CD8-positive, alpha-beta memory T cell (primary cell): ENCODE measurements around the gene NTM. TPM values are rescaled to one million over a fixed set of nuclear protein-coding genes. Genes with fewer than 3 reads are reported as not detected.

Experiments
- CTCF ChIA-PET: fragments of 350-600 bp; sonication (Branson Sonifier 250); formaldehyde crosslinking; loops from one replicate; lab custom pipeline; 2021; ENCODE audit warnings: antibody characterized with exemption; lab: Charles Lee
- POLR2A ChIA-PET: fragments of 350-600 bp; sonication (Branson Sonifier 250); formaldehyde crosslinking; loops from one replicate; lab custom pipeline; 2021; ENCODE audit warnings: antibody characterized with exemption; lab: Charles Lee
- DNase-seq, 5 donors: peaks; one replicate each; pipeline versions ENCODE4 v3.0.0 to v3.0.0-alpha.2; 2020 to 2022; ENCODE audit warnings: mixed read lengths in 1 of 5
- H3K27ac ChIP-seq: one replicate; pipeline ENCODE4 v1.7.0; 2013; ENCODE audit warnings: low read depth, mild to moderate bottlenecking, low read length, moderate library complexity
- H3K27me3 ChIP-seq: 2 replicates; pipeline ENCODE4 v1.7.0; 2013; ENCODE audit warnings: low read length, mild to moderate bottlenecking; ENCODE audit not compliant: insufficient read depth, poor library complexity, severe bottlenecking
- H3K36me3 ChIP-seq: 2 replicates; pipeline ENCODE4 v1.7.0; 2013; ENCODE audit warnings: mild to moderate bottlenecking, low read length, moderate library complexity; ENCODE audit not compliant: insufficient read depth
- H3K4me1 ChIP-seq: 2 replicates; pipeline ENCODE4 v1.7.0; 2013; ENCODE audit warnings: mild to moderate bottlenecking, low read length, moderate library complexity; ENCODE audit not compliant: insufficient read depth
- H3K4me3 ChIP-seq: 2 replicates; pipeline ENCODE4 v1.7.0; 2013; ENCODE audit warnings: mild to moderate bottlenecking, low read length
- H3K9me3 ChIP-seq: 2 replicates; pipeline ENCODE4 v1.7.0; 2013; ENCODE audit warnings: mild to moderate bottlenecking, low read length
- H3K27ac Mint-ChIP-seq, 8 donors: one replicate each; pipeline ENCODE4 v1.8.0; 2020 to 2021; ENCODE audit warnings: mixed read lengths in 8 of 8, mild to moderate bottlenecking in 6 of 8, inconsistent platforms in 3 of 8, moderate library complexity in 3 of 8
- H3K27me3 Mint-ChIP-seq, 2 donors: one replicate each; pipeline ENCODE4 v1.8.0; 2020 to 2021; ENCODE audit warnings: mixed read lengths in 2 of 2, mild to moderate bottlenecking in 1 of 2, moderate library complexity in 1 of 2
- H3K36me3 Mint-ChIP-seq, 3 donors: one replicate each; pipeline ENCODE4 v1.8.0; 2020 to 2021; ENCODE audit warnings: mixed read lengths in 3 of 3, inconsistent platforms in 1 of 3, mild to moderate bottlenecking in 1 of 3
- H3K4me1 Mint-ChIP-seq, 3 donors: one replicate each; pipeline ENCODE4 v1.8.0; 2020 to 2021; ENCODE audit warnings: mixed read lengths in 3 of 3, inconsistent platforms in 1 of 3, mild to moderate bottlenecking in 1 of 3
- H3K4me3 Mint-ChIP-seq, 7 donors: one replicate each; pipeline ENCODE4 v1.8.0; 2020 to 2021; ENCODE audit warnings: mixed read lengths in 7 of 7, mild to moderate bottlenecking in 6 of 7, moderate library complexity in 4 of 7, inconsistent platforms in 2 of 7
- H3K9me3 Mint-ChIP-seq, 5 donors: one replicate each; pipeline ENCODE4 v1.8.0; 2020 to 2022; ENCODE audit warnings: mixed read lengths in 5 of 5, mild to moderate bottlenecking in 3 of 5, moderate library complexity in 2 of 5, inconsistent platforms in 1 of 5
- polyA plus RNA-seq: library from polyadenylated mRNA; unstranded; fragments of 300-500 nt; fragmentation: Illumina TruSeq; gene quantifications from one replicate; pipeline ENCODE4 v1.2.3, GENCODE V29; 2021
- total RNA-seq, 2 experiments: library from RNA; stranded (reverse); gene quantifications; one replicate each; pipeline ENCODE4 v1.2.3, GENCODE V29; 2021

Gene NTM
- total and polyA plus RNA-seq, 3 experiments from 2014 or later = not detected

GRCh38 chr11:131760091-131761061 lies 390.0 kb downstream of the NTM start:
- Histone ChIP-seq H3K27me3 (no peaks in the 10 kb centered on the region), H3K36me3 (no peaks in the 10 kb centered on the region), H3K9me3 (no peaks in the 10 kb centered on the region), H3K4me3 (no peak overlapping the region), H3K4me1 (no peaks in the 10 kb centered on the region), H3K27ac (no peak overlapping the region)
- ChIA-PET CTCF (no interaction called here), POLR2A (no interaction called here)
- Mint-ChIP-seq H3K4me1 (no peaks in the 10 kb centered on the region), H3K4me3 (no peak overlapping the region), H3K9me3 (peaks cover 2 to 5% (median 3%) of the 10 kb centered on the region in 5 donors), H3K36me3 (no peaks in the 10 kb centered on the region), H3K27me3 (no peaks in the 10 kb centered on the region), H3K27ac (no peak overlapping the region)
- DNase-seq = no peak

GRCh38 chr11:131762346-131763110 lies 392.1 kb downstream of the NTM start:
- H3K27ac Mint-ChIP-seq = no peak overlapping the region
- ChIA-PET CTCF (no interaction called here), POLR2A (no interaction called here)
- Histone ChIP-seq H3K9me3 (no peaks in the 10 kb centered on the region), H3K4me1 (no peaks in the 10 kb centered on the region), H3K36me3 (no peaks in the 10 kb centered on the region), H3K27me3 (no peaks in the 10 kb centered on the region), H3K27ac (no peak overlapping the region), H3K4me3 (no peak overlapping the region)
- peaks cover 2 to 8% (median 4%) of the 10 kb centered on the region in 5 donors for H3K9me3 Mint-ChIP-seq
- no peak overlapping the region for H3K4me3 Mint-ChIP-seq
- no peaks in the 10 kb centered on the region for H3K4me1 Mint-ChIP-seq
- H3K36me3 Mint-ChIP-seq = no peaks in the 10 kb centered on the region
- peaks cover 0 to 1% of the 10 kb centered on the region in 2 donors for H3K27me3 Mint-ChIP-seq
- DNase-seq = no peak

DNA sequence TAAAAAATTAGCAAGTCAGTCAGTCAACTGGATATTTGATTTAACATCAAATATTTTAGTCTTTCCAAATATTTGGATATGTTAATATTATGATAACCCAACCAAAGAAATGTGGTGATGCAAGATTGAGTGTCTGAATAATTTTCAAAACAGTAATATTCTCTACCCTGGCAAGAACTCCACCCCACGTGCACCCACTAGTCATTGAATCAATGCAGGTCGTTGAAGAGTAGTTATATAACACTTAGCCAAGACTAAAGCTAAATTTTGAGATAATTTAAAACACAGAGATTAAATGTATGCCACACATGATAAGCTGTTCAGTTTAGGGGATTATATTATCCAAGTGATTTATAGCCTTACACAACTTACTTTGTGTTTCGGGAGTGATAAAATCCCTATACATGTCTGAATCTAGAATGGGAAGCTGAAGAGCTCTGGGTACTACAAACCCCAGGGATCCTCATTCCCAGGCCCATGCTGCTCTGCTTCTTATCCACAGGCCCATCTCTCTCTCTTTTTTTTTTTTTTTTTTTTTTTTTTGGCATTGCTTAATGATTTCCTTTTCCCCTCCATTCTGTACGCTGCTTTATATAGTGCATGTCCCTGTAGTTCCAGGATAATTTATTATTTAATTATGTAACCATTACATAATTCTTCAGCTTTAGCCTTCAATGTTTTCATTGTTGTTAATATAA lies 392.9 kb downstream of the NTM start:
- Mint-ChIP-seq H3K4me1 (no peaks in the 10 kb centered on the region), H3K27ac (no peak overlapping the region), H3K36me3 (no peaks in the 10 kb centered on the region), H3K9me3 (peaks cover 2 to 11% (median 5%) of the 10 kb centered on the region in 5 donors), H3K4me3 (no peak overlapping the region), H3K27me3 (peaks cover 0 to 1% of the 10 kb centered on the region in 2 donors)
- Histone ChIP-seq H3K27ac (no peak overlapping the region), H3K27me3 (no peaks in the 10 kb centered on the region), H3K4me1 (no peaks in the 10 kb centered on the region), H3K9me3 (no peaks in the 10 kb centered on the region), H3K36me3 (no peaks in the 10 kb centered on the region), H3K4me3 (no peak overlapping the region)
- CTCF ChIA-PET = interaction anchor here (0.6 kb wide), 1 partner anchor 42 kb away, joined by 4 read pairs; no protein-coding TSS in a partner anchor
- no peak for DNase-seq
- POLR2A ChIA-PET = no interaction called here

GRCh38 chr11:131764126-131764525 lies 393.7 kb downstream of the NTM start:
- Mint-ChIP-seq H3K36me3 (no peaks in the 10 kb centered on the region), H3K9me3 (peaks cover 2 to 11% (median 5%) of the 10 kb centered on the region in 5 donors)
- POLR2A ChIA-PET = no interaction called here

GRCh38 chr11:131764649-131765048 lies 394.2 kb downstream of the NTM start:
- H3K36me3 ChIP-seq = no peaks in the 10 kb centered on the region
- Mint-ChIP-seq H3K36me3 (no peaks in the 10 kb centered on the region), H3K4me1 (no peaks in the 10 kb centered on the region), H3K9me3 (peaks cover 2 to 11% (median 3%) of the 10 kb centered on the region in 5 donors), H3K27me3 (peaks cover 0 to 1% of the 10 kb centered on the region in 2 donors), H3K27ac (no peak overlapping the region), H3K4me3 (no peak overlapping the region)
- H3K27me3 ChIP-seq = no peaks in the 10 kb centered on the region
- no peaks in the 10 kb centered on the region for H3K4me1 ChIP-seq
- POLR2A ChIA-PET = no interaction called here
- CTCF ChIA-PET = no interaction called here
- DNase-seq = no peak
- no peaks in the 10 kb centered on the region for H3K9me3 ChIP-seq
- no peak overlapping the region for H3K4me3 ChIP-seq
- H3K27ac ChIP-seq = no peak overlapping the region

More at GRCh38 chr11:131764126-131764525, 393.7 kb downstream of the NTM start:
- no peak for DNase-seq
- H3K9me3 ChIP-seq = no peaks in the 10 kb centered on the region
- H3K4me3 Mint-ChIP-seq = no peak overlapping the region
- H3K27me3 Mint-ChIP-seq = peaks cover 0 to 1% of the 10 kb centered on the region in 2 donors
- CTCF ChIA-PET = interaction anchor here (0.6 kb wide), 1 partner anchor 43 kb away, joined by 4 read pairs; no protein-coding TSS in a partner anchor
- no peak overlapping the region for H3K27ac Mint-ChIP-seq
- no peaks in the 10 kb centered on the region for H3K27me3 ChIP-seq
- no peaks in the 10 kb centered on the region for H3K4me1 Mint-ChIP-seq
- no peaks in the 10 kb centered on the region for H3K36me3 ChIP-seq
- H3K4me1 ChIP-seq = no peaks in the 10 kb centered on the region
- H3K4me3 ChIP-seq = no peak overlapping the region
- no peak overlapping the region for H3K27ac ChIP-seq

GRCh38 chr11:131766637-131767036 lies 396.2 kb downstream of the NTM start:
- peaks cover 0 to 9% (median 3%) of the 10 kb centered on the region in 5 donors for H3K9me3 Mint-ChIP-seq
- ChIA-PET POLR2A (no interaction called here), CTCF (no interaction called here)
- Histone ChIP-seq H3K27ac (no peak overlapping the region), H3K9me3 (no peaks in the 10 kb centered on the region), H3K36me3 (no peaks in the 10 kb centered on the region), H3K4me3 (no peak overlapping the region), H3K27me3 (no peaks in the 10 kb centered on the region), H3K4me1 (no peaks in the 10 kb centered on the region)
- no peaks in the 10 kb centered on the region for H3K36me3 Mint-ChIP-seq
- peaks cover 0 to 1% of the 10 kb centered on the region in 2 donors for H3K27me3 Mint-ChIP-seq
- no peaks in the 10 kb centered on the region for H3K4me1 Mint-ChIP-seq
- no peak for DNase-seq
- no peak overlapping the region for H3K27ac Mint-ChIP-seq
- H3K4me3 Mint-ChIP-seq = no peak overlapping the region

- no peak overlapping the region for H3K4me3 Mint-ChIP-seq
- no peak overlapping the region for H3K4me3 ChIP-seq
- DNase-seq = no peak
- no peaks in the 10 kb centered on the region for H3K9me3 ChIP-seq
- H3K27ac ChIP-seq = no peak overlapping the region
- no peak overlapping the region for H3K27ac Mint-ChIP-seq
- H3K27me3 ChIP-seq = no peaks in the 10 kb centered on the region
- no peaks in the 10 kb centered on the region for H3K4me1 ChIP-seq
- no peaks in the 10 kb centered on the region for H3K36me3 ChIP-seq
- no peaks in the 10 kb centered on the region for H3K36me3 Mint-ChIP-seq
- H3K27me3 Mint-ChIP-seq = peaks cover 0 to 1% of the 10 kb centered on the region in 2 donors
- H3K9me3 Mint-ChIP-seq = peaks cover 0 to 9% (median 2%) of the 10 kb centered on the region in 5 donors
- CTCF ChIA-PET = no interaction called here
- POLR2A ChIA-PET = no interaction called here
- no peaks in the 10 kb centered on the region for H3K4me1 Mint-ChIP-seq
These were observed 397.0 kb downstream of the NTM start for GRCh38 chr11:131767421-131767820.
